DND-41 (cell line): ENCODE measurements around the gene LCN12.

ENCODE experiments used
- EZH2 ChIP-seq: IDR thresholded peaks from 3 replicates; pipeline ENCODE4 v1.6.1; 2012; ENCODE audit warnings: borderline replicate concordance, low read depth, mild to moderate bottlenecking, moderate library complexity, low read length, inconsistent platforms; ENCODE audit not compliant: severe bottlenecking
- TF ChIP-seq, protein P1 (sequence below): IDR thresholded peaks from 2 replicates; pipeline ENCODE4 v1.5.1; 2012; ENCODE audit warnings: borderline replicate concordance, low read length, moderate library complexity, mild to moderate bottlenecking; ENCODE audit not compliant: poor library complexity, severe bottlenecking; ENCODE audit errors: extremely low read depth

DNA sequence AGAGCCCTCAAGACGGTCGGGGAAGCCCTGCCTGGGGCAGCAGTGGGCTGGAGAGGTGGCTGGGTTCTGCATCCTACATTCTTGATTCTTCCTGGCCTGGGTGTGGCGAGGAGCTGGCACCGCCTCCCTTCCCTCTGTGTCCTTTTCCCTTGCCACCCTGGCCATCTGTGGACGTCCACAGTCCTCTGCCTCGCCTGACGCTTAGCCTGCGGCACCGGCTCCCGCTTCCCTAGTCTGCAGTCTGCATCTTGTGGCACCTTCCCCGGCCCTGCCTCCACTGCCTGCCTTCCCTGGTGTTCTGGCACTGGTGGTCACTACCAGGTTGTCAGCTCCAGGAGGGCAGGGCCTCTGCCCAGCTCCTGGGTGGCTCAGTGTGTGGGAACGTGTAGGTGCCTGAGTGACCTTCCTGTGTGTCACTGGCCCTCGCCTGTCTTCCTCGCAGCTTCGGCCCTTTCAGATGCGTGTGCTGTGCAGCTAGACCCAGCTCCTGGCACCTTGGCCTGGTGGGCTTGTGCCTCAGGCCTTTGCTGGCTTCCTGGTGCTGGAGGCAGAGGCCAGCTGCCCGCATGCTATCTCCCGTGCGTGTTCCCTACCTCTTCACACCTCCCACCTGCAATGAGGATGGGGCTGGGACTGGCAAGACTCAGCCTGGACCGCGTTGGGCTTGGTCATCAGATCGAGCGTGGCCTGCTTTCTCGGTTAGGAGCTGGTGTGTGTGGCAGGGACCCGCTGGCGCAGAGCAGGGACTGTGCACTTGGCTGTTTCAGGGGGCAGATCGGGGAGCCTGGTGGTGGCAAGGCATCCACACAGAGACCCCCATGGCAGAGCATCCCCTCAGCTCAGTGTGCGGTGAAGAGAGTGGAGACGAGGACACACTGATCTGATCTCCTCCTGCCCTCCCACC, 44.8 kb upstream of the LCN12 start:
- no peak for TF ChIP-seq EZH2
- TF ChIP-seq, protein P1, sequence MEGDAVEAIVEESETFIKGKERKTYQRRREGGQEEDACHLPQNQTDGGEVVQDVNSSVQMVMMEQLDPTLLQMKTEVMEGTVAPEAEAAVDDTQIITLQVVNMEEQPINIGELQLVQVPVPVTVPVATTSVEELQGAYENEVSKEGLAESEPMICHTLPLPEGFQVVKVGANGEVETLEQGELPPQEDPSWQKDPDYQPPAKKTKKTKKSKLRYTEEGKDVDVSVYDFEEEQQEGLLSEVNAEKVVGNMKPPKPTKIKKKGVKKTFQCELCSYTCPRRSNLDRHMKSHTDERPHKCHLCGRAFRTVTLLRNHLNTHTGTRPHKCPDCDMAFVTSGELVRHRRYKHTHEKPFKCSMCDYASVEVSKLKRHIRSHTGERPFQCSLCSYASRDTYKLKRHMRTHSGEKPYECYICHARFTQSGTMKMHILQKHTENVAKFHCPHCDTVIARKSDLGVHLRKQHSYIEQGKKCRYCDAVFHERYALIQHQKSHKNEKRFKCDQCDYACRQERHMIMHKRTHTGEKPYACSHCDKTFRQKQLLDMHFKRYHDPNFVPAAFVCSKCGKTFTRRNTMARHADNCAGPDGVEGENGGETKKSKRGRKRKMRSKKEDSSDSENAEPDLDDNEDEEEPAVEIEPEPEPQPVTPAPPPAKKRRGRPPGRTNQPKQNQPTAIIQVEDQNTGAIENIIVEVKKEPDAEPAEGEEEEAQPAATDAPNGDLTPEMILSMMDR, result no peak
